Anterior cingulate cortex (tissue), 58 donors: ENCODE data around the gene PCSK6.
A peak's percentile ranks its signal among the peaks of the same experiment; 100 is the strongest.
"Not testable (repeated sequence)": the region's sequence is repeated elsewhere in the genome, so short reads cannot be mapped to it uniquely, and the experiment has no call there.

Source experiments
- DNase-seq, 58 donors: peaks; one replicate each; lab custom pipeline; 2025; lab: John Stamatoyannopoulos, UW

The PCSK6 gene

DNA sequence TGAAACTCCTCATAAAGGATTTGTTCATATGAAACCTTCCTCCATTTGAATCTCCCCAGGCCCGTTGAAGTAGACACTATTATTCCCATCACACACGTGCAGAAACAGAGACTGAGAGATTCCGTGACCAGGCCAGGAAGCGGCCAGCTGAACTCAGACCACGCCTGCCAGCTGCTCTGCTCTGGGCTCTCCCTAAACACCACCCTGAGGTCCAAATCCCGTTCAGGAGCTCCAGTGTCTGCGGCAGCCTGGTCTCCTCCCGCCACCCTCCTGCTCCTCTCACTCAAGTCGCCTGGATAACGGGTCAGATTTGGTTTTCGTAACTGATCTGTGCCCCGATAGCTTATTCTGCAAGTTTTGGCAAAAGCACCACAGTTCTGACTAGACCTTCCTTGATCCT lies 140.9 kb downstream of the PCSK6 start:
- no peak for DNase-seq

DNA sequence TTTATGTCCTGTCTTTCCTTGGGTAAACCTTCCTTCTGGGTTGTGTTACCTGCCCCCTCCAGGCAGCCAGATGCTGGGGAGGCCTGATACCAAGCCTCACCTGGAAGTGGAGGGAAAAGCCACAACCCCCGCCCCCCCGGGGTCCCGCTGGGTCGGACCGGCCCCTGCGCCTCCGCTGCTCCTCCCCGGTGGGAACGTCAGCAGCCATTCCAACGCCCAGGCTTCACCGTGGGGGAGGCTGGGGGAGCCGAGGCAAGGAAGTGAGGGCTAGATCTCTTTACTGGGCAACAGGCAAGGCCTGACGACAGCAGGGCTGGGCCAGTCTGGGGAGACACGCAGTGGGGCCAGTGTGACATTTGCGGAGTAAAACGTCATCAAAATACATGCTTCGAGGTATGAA lies 141.5 kb downstream of the PCSK6 start:
- no peak for DNase-seq

DNA sequence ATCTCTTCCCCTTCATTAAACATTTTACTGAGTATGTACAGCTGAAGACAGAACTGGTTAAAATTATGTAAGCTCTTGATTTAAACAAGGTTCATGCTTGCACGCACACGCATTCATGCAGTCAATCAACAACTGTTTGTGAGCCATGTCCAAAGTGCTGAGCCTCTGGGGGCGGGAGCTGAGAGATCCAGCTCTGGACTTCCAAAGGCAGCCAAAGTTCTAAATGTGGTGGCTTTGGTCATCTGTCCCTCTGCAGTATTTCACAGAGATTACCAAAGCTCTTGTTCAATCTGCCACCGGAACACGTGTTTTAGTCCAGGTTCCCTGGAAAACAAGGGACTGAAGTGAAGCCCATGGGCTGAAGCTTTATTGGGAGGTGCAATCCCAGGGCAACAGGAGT lies 142.1 kb downstream of the PCSK6 start:
- DNase-seq: no peak

DNA sequence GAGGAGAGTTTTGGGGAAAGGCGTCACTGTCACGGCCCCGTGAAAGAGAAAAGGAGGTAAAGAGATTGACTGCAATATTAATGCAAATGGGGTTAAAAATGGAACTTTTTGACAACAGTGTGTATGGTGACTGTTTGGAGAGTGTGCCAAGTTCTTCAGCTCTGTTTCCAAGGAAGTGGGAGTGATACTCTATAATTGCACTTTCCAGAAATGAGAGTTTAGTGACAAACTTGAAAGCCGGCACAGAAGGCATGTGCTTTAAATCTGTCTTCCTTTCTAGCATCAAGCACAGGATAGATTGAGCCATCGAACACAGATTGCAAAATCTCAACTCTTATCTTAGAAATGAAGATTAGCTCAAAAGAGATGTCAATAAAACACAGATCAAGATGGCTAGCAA lies 142.6 kb downstream of the PCSK6 start:
- DNase-seq: peak in 1 of 58 donors; percentile 33

DNA sequence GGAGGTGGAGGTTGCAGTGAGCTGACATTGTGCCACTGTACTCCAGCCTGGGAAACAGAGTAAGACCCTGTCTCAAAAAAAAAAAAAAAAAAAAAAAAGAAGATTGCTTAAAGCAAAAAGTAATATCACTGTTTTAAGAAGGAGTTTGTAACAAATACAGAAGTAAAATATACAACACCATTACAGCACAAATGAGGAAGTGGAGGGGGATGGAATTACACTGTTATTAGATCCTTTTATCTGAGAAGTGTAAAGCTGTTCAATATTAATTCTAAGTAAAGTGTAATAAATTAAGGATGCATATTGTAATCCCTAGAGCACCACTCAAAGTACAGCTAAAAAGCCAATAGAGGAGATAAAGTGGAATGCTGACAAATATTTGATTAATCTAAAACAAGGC lies 147.5 kb downstream of the PCSK6 start:
- DNase-seq: no peak

DNA sequence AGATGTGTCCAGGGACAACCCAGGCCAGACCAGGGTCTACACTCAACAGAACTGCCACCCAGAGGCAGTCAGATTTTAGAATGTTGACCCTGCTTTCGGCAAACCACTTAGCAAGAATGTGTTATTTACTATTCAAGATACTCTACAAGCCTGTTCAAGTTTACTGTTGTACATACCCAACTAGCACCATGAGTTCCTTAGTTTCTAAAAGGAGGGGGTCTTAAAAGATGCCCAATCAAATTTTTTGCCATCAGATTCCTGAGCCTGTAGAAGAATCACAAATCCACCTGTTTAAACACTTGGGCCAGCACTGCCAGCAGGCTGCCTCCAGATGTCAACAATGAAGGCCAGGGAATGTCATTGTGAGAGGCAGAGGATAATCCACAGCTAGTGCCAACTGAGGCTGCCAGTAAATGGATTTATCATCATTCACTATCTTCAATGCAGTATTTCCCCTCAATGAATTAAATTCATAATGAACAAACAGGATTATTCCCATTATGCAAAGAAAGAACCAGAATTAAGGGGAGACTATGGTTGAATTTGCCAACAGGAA lies 150.9 kb downstream of the PCSK6 start:
- no peak for DNase-seq

DNA sequence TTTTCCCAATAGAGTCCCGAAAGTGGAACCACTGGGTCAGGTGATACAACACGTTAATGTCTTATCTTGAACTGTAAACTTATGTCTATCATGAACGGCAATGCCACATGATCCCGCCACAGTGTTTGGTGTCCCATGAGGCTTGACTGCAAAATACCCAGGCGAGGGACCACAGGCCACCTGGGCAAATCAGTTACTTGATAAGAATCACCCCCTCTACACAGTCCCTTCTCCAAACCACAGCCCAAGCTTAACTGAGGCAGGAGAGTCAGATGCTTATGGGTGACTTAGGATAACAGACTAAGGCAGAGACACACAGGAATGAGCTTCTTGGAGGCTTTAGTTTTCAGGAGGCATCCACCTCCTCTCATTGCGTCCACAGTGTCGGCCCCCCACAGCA lies 151.5 kb downstream of the PCSK6 start:
- no peak for DNase-seq

DNA sequence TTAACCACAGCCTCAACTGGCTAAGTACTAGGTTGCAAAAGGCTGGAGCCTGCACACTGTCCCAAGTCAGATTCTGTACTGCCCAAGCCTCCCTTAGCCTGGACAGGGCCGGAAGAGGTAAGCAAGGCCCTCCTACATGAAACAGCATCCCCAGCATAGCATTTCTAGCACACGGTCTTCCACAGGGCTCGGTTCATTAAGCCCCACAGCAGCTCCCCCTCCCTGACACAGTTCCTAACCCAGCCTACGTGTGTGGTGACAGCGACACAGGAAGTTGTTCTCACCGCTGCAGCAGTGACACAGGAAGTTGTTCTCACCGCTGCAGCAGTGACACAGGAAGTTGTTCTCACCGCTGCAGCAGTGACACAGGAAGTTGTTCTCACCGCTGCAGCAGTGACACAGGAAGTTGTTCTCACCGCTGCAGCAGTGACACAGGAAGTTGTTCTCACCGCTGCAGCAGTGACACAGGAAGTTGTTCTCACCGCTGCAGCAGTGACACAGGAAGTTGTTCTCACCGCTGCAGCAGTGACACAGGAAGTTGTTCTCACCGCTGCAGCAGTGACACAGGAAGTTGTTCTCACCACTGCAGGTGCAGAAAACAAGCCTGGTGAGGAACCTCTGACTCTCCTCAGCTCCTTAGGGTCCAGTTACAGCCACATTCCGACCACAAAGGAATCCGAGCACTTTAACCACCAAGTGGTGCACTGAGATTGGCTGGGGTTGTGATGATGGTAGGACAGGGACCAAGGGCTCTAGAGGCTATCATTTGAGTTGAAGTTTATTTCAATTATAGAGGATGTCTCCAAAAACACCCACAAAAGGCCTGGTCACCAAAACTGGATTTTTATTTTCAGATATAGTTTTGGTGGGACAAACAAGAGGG lies 155.4 kb downstream of the PCSK6 start:
- not testable (repeated sequence) for DNase-seq

DNA sequence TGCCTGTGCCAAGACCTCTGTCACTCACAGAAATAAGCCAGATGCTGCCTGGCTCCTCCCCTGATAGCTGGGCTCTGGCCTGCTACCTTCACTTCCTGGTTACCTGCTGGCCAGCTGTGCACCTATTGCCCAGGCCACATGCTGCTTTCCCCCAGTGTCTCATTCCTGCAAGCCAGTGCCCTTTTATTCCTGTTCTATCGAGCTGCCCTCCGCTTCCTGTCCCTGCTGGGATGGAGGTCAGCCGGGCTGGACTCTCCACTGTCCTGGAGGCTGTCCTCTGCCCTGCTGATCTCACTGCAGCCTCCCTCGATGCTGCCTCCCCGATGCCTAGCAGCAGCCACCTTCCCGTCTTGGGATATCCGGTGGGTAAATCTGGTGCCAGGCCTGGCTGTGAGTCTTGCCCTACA lies 157.4 kb downstream of the PCSK6 start:
- DNase-seq: no peak

DNA sequence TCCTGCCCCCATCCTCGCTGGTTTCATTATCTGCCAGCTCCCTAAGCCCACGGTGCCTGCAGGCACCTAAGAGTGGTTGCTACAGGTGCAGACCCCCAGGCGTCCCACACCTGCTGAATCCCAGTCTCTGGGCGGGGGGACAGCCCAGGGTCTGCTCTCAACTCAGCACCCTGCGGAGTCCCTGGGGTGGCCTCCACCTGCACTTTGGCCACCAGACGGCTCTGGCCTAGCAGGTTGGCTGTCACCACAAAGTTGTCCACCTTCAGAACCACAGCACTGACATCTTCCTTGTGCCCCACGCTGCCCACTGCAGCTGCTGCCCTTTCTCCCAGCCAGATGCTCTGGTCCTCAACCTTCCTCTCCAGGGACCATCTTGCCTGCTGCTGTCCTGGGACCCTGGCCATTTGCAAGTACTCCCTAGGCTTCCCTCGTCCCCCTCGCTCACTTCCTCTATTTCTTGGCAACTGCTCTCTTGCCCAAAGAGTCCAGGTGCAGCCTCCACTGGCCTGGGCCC lies 159.6 kb downstream of the PCSK6 start:
- DNase-seq: no peak

DNA sequence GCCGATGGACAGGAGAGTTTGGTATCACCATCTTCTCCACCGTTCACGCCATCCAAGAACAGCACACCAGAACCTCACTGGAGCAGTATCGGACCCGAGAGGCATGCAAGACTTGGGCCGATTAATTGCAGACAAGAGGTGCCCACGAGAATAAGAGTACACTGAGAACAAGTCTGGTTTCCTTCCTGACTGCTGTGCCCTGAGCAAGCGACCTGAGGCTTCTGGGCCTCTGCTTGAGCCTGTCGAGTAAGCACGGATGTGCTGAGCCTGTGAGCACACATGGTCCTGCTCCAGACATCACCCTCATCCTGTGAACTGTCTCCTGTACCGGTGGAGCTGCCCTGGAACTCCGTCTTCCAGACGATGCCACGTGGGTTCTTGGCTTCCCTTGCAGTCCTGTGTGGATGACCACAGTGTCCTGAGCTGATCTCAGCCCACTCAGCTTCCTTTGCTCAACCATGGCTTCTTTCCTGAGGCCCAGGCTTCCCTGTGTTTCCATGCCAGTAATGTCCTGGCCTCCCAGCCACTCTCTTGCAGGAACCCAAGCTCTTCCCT lies 160.1 kb downstream of the PCSK6 start:
- DNase-seq: no peak

DNA sequence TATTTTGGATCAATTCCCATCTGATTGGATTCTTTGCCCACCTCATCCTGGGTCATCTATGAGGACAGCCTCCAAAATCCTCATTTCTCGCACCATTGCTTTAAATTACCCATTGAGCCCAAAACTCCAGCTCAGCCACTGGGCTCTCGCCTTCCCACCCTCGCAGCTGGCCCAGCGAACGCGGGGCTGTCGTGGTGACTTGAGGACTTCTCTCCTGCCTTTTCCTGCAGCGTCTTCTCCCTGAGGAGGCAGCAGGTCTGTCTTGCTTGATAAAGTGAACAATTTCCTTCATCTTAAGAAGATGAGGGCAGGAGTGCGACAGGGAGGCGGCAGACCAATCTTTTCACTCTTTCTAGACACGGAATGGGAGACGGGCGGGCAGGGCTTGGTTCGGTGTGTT lies 161.5 kb downstream of the PCSK6 start:
- DNase-seq: no peak

DNA sequence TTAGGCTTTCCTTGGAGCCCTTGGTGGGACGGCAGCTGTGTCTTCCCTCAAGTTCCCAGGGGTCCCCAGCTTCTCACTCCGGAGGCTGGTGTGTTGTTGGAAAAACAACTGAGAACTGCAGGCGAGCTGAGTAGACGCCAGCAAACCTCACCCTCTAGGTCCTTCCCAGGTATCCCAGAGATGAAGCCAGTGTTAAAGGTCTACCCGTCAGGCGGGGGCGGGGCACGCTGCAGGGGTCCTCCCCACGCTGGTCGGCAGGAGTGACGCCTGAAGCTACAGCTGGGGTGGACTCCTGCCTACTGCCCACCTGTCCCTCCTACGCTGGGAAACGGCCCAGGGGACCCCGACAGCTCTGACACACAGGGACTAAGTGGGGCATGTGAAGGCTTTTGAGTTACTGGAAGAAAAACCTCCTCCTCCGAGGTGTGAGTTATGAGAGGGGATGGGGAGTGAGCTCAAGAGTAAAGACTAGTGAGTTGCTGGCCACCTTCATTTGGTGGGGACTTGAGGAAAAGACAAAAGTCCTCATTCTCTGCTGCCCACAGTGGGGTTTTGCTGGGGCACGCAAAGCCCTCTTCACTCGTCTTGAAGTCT lies 162.3 kb downstream of the PCSK6 start:
- DNase-seq: no peak

DNA sequence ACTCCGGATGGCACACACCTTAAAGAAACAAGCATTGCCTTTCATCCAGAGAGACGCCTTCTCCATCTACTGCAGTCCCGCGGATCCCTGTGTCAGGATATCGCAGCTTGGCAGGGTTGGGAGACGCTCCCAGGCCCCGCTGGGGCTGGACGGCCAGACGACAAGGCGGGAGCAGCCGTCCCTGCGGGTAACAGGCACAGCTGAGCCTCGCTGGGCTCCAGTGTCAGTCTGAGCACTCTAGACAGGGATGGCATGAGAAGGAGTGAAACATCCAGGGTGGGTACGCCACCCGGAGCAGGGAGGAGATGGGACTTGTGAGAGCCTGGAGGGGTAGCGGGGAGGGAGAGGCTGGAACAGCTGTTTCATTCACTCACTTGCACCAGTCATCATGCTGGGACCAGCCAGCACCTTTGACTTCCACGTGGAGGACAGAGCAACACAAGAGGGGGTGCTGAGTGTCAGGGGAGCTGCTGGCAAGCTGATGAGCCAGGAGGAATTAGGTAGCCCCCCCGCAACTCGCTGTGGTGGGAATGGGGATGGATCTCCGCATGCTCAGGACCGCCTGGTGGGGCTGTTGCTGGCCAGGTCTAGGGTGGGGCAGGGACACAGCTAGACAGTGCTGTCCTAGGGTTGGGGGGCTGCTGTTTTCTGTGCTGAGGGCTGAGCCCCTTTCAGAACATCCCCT lies 162.9 kb downstream of the PCSK6 start:
- DNase-seq: no peak

DNA sequence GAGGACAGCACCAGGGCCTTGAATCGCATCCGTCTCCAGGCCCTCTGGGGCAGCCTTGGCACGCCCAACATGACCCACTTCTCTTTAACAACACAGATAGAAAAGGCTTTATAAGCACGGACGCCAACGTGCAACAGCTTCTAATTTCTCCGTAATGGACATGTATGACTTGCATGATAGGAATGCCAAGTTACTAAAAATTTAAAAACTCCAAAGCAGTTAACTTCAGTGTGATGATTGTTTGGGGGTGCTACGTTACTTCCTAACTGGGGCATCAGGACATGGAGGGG lies 163.5 kb downstream of the PCSK6 start:
- no peak for DNase-seq

DNA sequence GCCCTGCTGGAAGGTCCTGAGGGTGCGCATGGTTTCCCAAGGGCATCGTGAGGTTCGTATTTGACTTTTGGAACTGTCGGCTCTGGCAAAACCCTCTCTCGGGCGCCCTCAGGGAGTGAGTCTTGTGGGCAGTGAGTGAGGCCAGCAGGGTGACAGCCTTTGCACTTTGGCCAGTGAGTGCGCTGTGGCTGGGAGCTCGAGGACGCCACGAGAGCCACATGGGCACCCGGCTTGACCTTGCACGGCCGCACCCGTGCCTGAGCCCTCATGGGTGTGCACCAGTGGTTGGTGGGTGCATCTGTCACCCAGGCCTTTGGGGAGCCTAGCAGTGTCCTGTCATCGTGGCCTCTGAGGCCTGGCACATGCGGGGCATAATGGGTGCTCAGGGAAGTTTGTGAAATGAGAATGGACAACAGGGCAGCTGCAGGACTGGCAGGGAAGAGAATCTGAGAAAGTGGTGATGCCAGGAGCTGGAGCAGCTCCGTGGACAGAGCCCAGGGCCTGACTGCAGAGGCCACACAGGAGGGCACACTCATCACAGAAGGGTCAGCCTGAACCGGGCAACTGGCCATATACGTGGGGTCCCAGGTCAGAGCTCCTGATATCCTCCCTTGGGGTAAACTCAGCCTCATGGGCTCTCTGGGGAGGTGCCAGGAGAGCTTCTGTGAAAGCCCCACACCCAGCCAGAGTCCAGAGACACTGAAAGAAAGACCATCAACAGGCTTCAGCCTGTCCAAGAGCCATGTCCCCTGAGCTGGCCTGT lies 164.1 kb downstream of the PCSK6 start:
- DNase-seq: no peak

DNA sequence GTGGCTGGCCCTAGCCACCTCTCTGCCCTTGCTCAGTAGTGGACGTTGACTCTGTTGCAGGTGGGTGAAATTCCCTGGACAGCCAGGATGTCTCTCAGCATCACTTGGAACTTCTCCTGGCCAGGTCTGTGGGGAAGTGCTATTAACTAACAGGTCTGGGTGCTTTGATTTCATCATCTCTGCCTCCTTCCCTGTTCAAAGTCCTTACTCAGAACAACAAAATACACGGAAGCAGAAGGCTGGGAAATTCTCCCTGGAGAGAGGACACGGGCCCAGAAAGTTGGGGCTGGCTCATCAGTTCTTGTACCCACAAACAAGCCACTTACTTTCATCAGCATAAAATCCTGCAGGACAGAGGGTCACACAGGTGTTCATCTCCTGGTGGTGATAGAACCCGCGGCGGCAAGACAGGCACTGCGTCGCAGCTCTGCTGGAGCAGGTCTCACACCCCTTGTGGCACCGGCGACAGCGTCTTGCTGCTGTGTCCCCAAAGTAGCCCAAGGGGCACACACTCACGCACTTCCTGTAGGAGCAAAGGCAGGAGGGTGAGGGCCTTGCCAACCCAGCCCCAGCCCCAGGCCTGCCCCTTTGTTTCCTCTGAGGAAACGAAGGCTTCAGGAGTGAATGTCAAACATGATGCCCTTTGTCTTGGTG lies 164.9 kb downstream of the PCSK6 start:
- no peak for DNase-seq

DNA sequence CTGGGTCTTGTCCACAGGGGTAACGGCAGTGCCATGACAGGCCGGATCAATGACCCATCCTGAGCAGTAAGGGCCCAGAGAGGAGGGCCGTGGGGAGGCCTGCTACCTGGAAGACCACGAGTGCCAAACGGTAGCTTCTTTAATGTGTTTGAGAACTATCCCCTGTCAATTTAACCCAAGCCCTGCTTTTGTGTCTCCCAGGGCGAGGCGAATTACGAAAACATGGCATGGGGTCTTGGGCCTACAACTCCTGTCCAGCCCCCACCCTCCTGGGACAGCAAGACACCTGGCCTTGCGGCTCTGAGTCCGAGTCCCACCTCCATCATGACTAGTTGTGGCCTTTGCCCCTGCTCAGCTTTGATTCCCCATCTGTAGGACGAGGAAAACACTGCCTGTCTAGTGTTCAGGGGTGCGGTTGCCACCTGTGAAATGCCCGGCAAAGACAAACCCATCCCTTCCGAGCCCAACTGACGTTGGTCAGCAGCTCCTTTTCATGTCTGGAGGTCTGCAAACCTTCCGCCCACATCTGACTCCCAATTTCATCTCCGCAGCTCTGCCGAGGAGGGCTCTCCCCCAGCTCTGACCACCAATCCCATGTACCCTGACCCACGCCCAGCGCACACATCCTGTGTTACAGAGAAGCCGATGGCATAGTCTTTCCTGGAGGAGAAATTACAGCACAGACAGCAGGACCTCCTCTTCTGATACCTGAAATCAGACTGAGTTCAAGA lies 165.5 kb downstream of the PCSK6 start:
- DNase-seq: no peak

DNA sequence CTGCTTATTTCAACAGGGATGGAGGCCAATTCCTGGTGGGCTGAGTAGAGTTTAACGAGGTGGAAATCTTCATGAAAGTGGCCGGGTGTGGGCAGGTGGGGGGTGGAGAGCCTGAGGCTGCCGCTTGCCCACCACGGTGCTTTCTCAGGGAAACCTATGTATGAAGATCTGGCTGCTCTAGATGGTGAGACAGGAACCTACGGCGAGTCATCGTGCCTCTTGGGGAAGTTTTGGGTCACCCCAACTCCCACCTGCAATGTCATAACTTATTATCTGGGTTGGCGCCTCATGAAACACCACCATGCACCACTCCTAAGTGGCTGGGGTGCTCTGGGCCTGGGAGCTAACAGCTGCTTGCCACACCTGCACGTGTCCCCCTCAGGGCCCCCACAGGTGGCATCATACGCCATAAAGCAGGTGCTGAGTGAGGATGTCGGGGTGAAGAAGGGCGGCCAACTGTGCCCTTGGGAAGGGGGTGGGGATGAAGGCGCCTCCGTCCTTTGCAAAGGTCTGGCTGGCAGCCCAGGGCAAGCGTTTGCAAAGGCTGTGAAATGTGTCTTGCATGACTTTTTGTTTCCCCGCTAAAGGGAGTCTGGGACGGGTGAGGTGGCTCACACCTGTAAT lies 166.5 kb downstream of the PCSK6 start:
- DNase-seq: no peak
